Activated CD4-positive, CD25-positive, alpha-beta regulatory T cell treated with anti-CD3 and anti-CD28 coated beads, Interleukin-2, amount 50 U/mL, for 24 hours (primary cell): Measurements from ENCODE around the gene FECH.
"Not testable (repeated sequence)": the region's sequence is repeated elsewhere in the genome, so short reads cannot be mapped to it uniquely, and the experiment has no call there.

Experiments
- ATAC-seq, 2 donors: fragments of 150-1000 bp; cut with Tn5 transposase; one replicate each; pipeline ENCODE4 v1.10.0; 2021; ENCODE audit warnings: mild to moderate bottlenecking in 1 of 2, moderate library complexity in 1 of 2

The FECH gene

GRCh38 chr18:57529151-57529550 lies 57.4 kb downstream of the FECH start:
- no peak for ATAC-seq

DNA sequence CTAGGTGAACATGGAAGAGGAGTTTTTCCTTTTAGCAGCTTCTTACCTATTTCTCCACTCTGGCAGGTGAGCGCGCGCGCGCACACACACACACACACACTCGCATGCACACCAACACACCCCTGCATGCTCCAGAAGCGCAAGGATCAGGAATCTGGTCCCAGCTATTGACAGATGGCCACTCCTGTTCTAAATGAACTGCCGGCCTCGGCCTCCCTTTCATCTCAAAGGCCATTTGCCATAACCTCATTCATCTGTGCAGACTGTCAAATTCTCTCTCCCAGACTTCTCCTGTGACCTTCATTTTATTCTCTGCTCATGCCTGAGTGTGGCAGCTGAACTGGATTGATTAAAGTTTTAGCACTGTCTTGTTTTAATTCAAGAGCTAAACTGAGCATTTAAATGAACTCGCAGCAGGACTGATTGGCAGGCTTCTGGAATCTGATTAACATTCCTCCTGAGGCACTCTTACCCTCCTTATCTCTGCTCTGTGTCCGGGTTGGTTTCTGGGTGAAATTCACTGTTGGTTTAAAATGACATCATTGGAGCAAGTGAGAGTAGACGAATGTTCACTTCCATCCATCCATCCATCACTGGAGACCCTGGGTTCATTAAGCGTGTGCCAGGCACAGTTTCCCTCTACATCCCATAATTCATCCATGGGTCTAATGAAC lies 58.8 kb downstream of the FECH start:
- no peak for ATAC-seq

DNA sequence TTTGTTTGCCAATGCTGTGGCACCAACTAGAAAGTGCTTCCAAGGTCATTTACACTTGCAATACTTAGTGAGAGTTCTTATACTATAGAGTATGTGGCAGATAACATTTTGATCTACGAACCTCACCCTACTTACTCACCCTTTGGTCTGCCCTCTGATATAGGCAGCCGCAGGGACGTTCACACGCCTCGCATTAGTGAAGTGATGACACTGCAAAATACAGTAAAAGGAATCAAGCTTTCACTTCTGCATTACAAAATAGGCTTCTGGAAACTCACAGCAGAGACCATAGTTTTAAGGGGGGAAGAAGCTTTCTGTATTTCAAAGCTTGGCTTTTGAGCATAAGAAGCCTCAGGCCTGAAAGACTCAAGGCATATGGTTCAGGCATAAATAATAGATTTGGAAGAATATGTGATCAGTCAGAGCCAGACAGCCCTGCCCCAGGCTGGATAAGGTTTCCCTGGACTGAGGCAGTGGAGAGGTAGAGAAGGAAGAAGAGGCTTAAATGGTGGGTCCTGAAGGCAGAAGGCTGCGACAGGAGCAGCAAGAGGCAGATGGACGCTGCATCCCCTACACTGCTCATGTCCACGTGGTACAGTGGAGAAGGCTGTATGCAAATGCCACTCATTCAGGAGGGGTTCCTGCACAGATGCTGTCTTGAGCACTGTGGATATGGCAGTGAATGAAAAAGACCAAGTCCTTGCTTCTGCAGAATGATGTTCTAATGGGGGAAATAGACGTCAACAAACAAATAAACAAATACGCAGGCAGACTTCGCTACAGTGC lies 63.1 kb downstream of the FECH start:
- ATAC-seq = no peak

DNA sequence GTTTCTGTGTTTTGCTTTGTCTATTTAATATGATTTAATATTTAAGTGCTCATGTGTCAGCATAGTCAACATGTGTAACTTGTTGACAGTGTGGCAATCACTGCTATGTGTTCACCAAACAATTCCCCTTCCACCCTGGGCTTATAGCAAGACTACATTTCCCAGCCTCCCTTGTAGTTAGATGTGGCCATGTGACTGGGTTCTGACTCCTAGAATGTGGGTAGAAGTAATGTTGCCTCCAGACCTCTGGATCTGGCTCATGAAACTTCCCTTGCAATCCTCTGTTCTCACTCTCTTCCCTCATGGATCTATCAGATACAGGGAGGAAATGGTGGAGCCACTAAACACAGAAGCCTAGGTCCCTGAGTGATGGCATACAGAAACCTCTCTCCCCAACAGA lies 64.2 kb downstream of the FECH start:
- ATAC-seq = not testable (repeated sequence)

DNA sequence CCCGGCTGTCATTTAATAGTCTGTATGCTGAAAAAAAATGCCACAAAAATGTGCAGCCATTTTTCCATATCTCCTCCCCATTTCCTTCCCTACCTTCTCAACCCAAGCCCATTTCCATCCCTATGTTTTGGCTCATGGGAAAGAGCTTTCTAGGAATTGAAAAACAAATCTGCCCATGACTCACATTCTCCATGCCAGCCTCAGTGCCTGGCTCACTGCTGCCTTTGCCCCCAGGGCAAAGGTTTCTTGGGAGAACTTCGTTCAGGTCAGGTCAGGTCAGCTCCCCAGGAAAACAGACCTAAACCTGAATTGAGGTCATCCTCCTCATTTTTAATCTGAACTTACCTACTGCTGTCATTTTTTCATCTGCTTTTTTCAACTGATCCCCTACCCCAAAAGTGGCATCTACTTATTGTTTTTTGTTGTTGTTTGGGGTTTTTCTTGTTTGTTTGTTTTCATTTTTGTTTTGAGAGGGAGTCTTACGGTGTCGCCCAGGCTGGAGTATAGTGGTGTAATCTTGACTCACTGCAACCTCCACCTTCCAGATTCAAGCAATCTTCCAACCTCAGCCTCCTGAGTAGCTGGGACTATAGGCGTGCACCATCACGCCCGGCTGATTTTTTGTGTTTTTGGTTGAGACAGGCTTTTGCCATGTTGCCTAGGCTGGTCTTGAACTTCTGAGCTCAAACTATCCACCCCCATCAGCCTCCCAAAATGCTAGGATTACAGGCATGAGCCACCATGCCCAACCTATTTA lies 66.7 kb downstream of the FECH start:
- no peak for ATAC-seq

GRCh38 chr18:57518533-57518932 lies 68.0 kb downstream of the FECH start:
- ATAC-seq = no peak

- no peak for ATAC-seq
These were observed 70.4 kb downstream of the FECH start for GRCh38 chr18:57516056-57516455.

- ATAC-seq = no peak
These were observed 81.3 kb downstream of the FECH start for GRCh38 chr18:57505231-57505630.

- no peak for ATAC-seq
These were observed 83.9 kb downstream of the FECH start for GRCh38 chr18:57502624-57503023.

DNA sequence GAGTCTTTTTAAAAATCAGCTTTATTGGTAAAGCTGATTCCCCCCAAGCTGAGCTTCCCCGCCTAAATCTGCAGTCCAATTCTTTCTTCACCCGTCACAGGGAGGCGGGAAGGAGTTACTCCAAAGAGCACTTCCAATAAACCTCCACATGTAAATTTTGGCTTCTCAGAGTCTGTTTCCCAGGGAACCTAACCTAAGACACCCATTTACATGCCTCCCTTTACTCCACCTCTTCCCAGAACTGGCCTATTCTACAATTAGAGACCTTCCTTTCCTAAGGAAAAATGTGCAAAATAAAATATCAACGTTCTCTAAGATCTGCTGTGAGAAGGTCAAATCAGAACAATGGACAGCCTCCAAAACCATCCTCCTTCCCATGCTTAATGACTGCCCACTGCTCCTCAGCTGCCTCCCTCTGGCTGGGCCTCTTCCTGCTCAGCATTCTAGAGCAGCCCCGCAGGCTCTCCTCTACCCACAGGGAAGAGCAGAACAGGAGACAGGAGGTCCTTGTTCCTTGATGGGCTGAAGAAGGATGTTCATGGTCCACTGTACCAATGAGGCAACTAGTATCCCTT lies 87.7 kb downstream of the FECH start:
- ATAC-seq = no peak
